ENCODE measurements around the gene LSAMP.

DNA sequence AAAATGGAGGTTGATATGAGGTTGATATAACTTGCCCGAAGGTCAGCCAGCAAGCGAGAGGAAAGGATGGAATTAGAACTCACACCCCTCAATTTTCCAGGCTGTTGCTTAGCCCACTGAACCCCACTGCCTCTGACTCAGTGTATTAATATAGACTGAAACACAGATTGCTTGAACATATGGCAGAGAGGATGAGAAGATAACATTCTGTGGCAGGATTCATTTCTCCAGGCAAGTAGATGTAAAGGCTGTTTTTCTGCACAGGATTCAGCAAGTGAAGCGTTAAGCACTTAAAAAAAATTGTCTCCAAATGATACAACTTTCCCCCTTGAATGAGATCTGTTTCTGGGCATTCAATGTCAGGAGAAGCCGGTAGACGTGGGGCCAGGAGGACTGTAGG is 486.8 kb downstream of the LSAMP start:
- TF ChIP-seq, protein P1, sequence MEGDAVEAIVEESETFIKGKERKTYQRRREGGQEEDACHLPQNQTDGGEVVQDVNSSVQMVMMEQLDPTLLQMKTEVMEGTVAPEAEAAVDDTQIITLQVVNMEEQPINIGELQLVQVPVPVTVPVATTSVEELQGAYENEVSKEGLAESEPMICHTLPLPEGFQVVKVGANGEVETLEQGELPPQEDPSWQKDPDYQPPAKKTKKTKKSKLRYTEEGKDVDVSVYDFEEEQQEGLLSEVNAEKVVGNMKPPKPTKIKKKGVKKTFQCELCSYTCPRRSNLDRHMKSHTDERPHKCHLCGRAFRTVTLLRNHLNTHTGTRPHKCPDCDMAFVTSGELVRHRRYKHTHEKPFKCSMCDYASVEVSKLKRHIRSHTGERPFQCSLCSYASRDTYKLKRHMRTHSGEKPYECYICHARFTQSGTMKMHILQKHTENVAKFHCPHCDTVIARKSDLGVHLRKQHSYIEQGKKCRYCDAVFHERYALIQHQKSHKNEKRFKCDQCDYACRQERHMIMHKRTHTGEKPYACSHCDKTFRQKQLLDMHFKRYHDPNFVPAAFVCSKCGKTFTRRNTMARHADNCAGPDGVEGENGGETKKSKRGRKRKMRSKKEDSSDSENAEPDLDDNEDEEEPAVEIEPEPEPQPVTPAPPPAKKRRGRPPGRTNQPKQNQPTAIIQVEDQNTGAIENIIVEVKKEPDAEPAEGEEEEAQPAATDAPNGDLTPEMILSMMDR (IDR thresholded peaks at IDR 0.05; ENCODE audit: borderline replicate concordance, extremely low read depth, low read length, poor library complexity, severe bottlenecking): no peak
- no peak for TF ChIP-seq EZH2 (IDR thresholded peaks at IDR 0.05; ENCODE audit: borderline replicate concordance, low read depth, low read length, severe bottlenecking)

All from DND-41 (cell line).